Endothelial cell of umbilical vein (primary cell): ENCODE results near the gene NHERF2. TPM values are rescaled to one million over a fixed set of nuclear protein-coding genes. Genes with fewer than 3 reads are reported as not detected.
A peak's percentile ranks its signal among the peaks of the same experiment; 100 is the strongest.

Experiments
- BruUV-seq: library from RNA; stranded (reverse); fragments of 400-500 nt; replicated peaks from 2 replicates; lab custom pipeline; 2021; lab: Mats Ljungman, UMichigan
- CTCF ChIA-PET: fragments of 300-600, 350-600 bp; sonication (Branson Sonifier 250); formaldehyde crosslinking; loops from one replicate; lab custom pipeline; 2021; ENCODE audit warnings: antibody characterized with exemption, inconsistent platforms; lab: Charles Lee
- POLR2A ChIA-PET: fragments of 300-600, 350-600 bp; sonication (Branson Sonifier 250); formaldehyde crosslinking; loops from one replicate; lab custom pipeline; 2021; ENCODE audit warnings: antibody characterized with exemption, inconsistent platforms; lab: Charles Lee
- DNase-seq: peaks from one replicate; pipeline ENCODE4 v3.0.0-alpha.2; 2011; ENCODE audit warnings: low read depth, low spot score
- FAIRE-seq: peaks from 2 replicates; lab custom pipeline; 2011; peaks lifted over from hg19 to GRCh38; lab: Jason Lieb, UNC
- H2AFZ ChIP-seq: 2 replicates; pipeline ENCODE4 v1.6.0; 2012; ENCODE audit warnings: low read depth, low read length, control low read depth, inconsistent platforms
- H3K27ac ChIP-seq: 2 replicates; pipeline ENCODE4 v1.5.1; 2011; ENCODE audit warnings: low read depth, mild to moderate bottlenecking, control low read depth, low read length, moderate library complexity; ENCODE audit not compliant: insufficient read depth
- H3K27me3 ChIP-seq, 2 experiments: 2 replicates each; pipeline versions ENCODE4 v1.6.0 to v1.6.1; 2011; ENCODE audit warnings: low read length in 2 of 2, mixed read lengths in 1 of 2; ENCODE audit not compliant: control insufficient read depth in 2 of 2, insufficient read depth in 2 of 2
- H3K36me3 ChIP-seq, 2 experiments: 2 replicates in 1 of 2; 3 replicates in 1 of 2; pipeline ENCODE4 v1.5.1; 2011; ENCODE audit warnings: low read length in 2 of 2, mild to moderate bottlenecking in 1 of 2, moderate library complexity in 1 of 2; ENCODE audit not compliant: control insufficient read depth in 2 of 2, insufficient read depth in 2 of 2; ENCODE audit errors: extremely low read depth in 1 of 2
- H3K4me1 ChIP-seq: 3 replicates; pipeline ENCODE4 v1.5.1; 2011; ENCODE audit warnings: mild to moderate bottlenecking, low read length; ENCODE audit not compliant: control insufficient read depth, insufficient read depth; ENCODE audit errors: extremely low read depth
- H3K4me2 ChIP-seq: 2 replicates; pipeline ENCODE4 v1.6.1; 2011; ENCODE audit warnings: low read length, control low read depth, mixed read lengths; ENCODE audit not compliant: insufficient read depth
- H3K4me3 ChIP-seq, 3 experiments: fragments of 200-600 bp in 1 of 3; sonication (generic), shearing (Covaris generic) in 1 of 3; replicated peaks in 1 of 3; 2 replicates each; pipeline ENCODE4 v1.5.1; 2011 to 2016; ENCODE audit warnings: control low read depth in 3 of 3, low read length in 3 of 3, mild to moderate bottlenecking in 2 of 3, inconsistent platforms in 1 of 3, low read depth in 1 of 3, moderate library complexity in 1 of 3; ENCODE audit not compliant: insufficient read depth in 1 of 3
- H3K79me2 ChIP-seq: 2 replicates; pipeline ENCODE4 v1.6.0; 2012; ENCODE audit warnings: low read length, inconsistent platforms; ENCODE audit not compliant: control insufficient read depth, insufficient read depth
- H3K9ac ChIP-seq: replicated peaks from 2 replicates; pipeline ENCODE3; 2011; ENCODE audit warnings: low read length, control low read depth; ENCODE audit not compliant: insufficient read depth; ENCODE audit errors: extremely low read depth
- H3K9me1 ChIP-seq: replicated peaks from 3 replicates; pipeline ENCODE4 v1.6.0; 2011; ENCODE audit warnings: mild to moderate bottlenecking, low read length; ENCODE audit not compliant: control insufficient read depth, insufficient read depth; ENCODE audit errors: extremely low read depth
- H3K9me3 ChIP-seq: replicated peaks from 2 replicates; pipeline ENCODE4 v1.5.1; 2012; ENCODE audit warnings: low read length, inconsistent platforms; ENCODE audit not compliant: control insufficient read depth, insufficient read depth
- H4K20me1 ChIP-seq: replicated peaks from 2 replicates; pipeline ENCODE3; 2011; ENCODE audit warnings: mild to moderate bottlenecking, low read length; ENCODE audit not compliant: control insufficient read depth, insufficient read depth; ENCODE audit errors: extremely low read depth
- EZH2 ChIP-seq: IDR thresholded peaks from 2 replicates; pipeline ENCODE4 v1.6.1; 2012; ENCODE audit warnings: borderline replicate concordance, low read depth, mild to moderate bottlenecking, moderate library complexity, low read length, inconsistent platforms; ENCODE audit not compliant: severe bottlenecking
- FOS ChIP-seq: IDR thresholded peaks from 2 replicates; pipeline ENCODE4 v1.6.1; 2011; ENCODE audit warnings: mild to moderate bottlenecking, low read length, moderate library complexity, borderline replicate concordance; ENCODE audit not compliant: insufficient read depth
- JUN ChIP-seq: IDR thresholded peaks from 2 replicates; pipeline ENCODE4 v1.6.1; 2011; ENCODE audit warnings: borderline replicate concordance, low read depth; ENCODE audit not compliant: insufficient read length, insufficient read depth
- POLR2A ChIP-seq: IDR thresholded peaks from 2 replicates; pipeline ENCODE4 v1.6.1; 2012; ENCODE audit warnings: low read depth, mild to moderate bottlenecking, control low read depth, low read length
- POLR2AphosphoS5 ChIP-seq: IDR thresholded peaks from 2 replicates; pipeline ENCODE4 v1.6.1; 2012; ENCODE audit warnings: low read depth, mild to moderate bottlenecking, control low read depth, low read length, moderate library complexity; ENCODE audit not compliant: insufficient read depth
- dilution Hi-C: fragments of 300-500 bp; cut with MboI; formaldehyde crosslinking; loops from one replicate; pipeline ENCODE4 v1.15.0; 2019; ENCODE audit warnings: low sequenced_read_pairs; ENCODE audit not compliant: extremely low pct_ligation_motif_present
- intact Hi-C: fragments of 100-400 bp; cut with micrococcal nuclease; formaldehyde crosslinking; loops from one replicate; pipeline ENCODE4 v1.10.0; 2022
- polyA plus RNA-seq, 4 experiments: library from polyadenylated mRNA; depleted of rRNA in 3 of 4; stranded (reverse) in 3 of 4; unstranded in 1 of 4; fragments of >200 nt; gene quantifications; 2 replicates each; pipeline versions ENCODE4 v1.2.1 to v1.2.3, GENCODE V29; 2011 to 2012; ENCODE audit warnings: missing spikeins in 1 of 4
- total RNA-seq: library from RNA; stranded (reverse); gene quantifications from 2 replicates; pipeline ENCODE4 v1.2.3, GENCODE V29; 2021
- TF ChIP-seq, protein P1 (sequence below): IDR thresholded peaks from 2 replicates; pipeline ENCODE4 v1.6.1; 2011; ENCODE audit not compliant: insufficient read depth, insufficient read length
- TF ChIP-seq, protein P2 (sequence below), 2 donors: IDR thresholded peaks; 1 replicate in 1 of 2; 2 replicates in 1 of 2; pipeline ENCODE4 v1.5.1; 2011; ENCODE audit warnings: low read length in 2 of 2, mild to moderate bottlenecking in 2 of 2, moderate library complexity in 2 of 2, control low read depth in 1 of 2, inconsistent platforms in 1 of 2, low read depth in 1 of 2; ENCODE audit not compliant: insufficient read depth in 1 of 2; ENCODE audit errors: extremely low read depth in 1 of 2

The NHERF2 gene
- total and polyA plus RNA-seq, 2 donors (not counting 3 experiments of a cell fraction or from before 2014, with no cell fraction given) = 65.2 to 71.2 TPM

DNA sequence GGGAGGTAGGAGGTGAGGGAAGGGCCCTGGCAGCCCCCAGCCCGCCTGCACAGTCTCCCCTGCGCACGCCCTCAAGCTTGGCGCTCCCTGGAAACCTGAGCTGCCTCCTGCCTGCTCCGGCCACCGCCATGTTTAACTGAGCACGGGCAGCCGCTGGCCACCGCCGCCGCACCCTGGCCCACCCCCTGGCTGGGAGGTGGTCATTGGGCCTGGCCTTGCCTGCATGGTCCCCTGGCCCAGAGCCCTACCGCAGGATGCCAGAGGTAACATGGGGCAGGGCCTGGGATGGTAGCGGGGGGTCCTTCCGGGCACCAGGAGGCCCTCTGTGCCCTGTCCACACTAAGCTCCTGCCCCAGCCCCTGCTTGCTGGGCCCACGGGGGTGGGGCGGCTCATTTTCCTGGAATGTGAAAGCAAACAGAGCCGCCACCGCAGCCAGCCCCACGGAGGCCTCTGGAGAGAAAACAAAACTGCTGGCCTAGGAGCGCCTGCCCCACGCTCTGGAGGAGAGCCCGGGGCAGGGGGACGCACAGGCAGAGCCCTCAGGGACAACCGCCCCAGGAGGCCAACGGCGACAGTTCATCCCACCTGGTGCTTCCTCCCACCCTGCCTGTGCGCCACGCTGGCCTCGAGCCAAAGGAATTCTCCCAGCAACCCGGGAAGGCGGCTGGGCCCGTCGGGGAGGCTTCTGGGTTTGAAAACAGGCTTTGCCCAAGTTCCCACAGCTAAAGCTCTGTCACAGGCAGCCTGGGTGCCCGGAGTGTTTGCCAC, 8.9 kb downstream of the NHERF2 start:
- ChIA-PET POLR2A (no interaction called here), CTCF (interaction anchor here (1.0 to 1.7 kb wide), 3 partner anchors 12 to 105 kb away, joined by 3 to 6 read pairs (median 3); partner anchors contain the start of genes NTHL1 and TSC2)
- peaks cover 0 to 10% of the 10 kb centered on the region in 2 experiments for H3K36me3 ChIP-seq
- peak overlapping the region; percentile 62 for H3K27ac ChIP-seq
- H3K9me3 ChIP-seq = no peaks in the 10 kb centered on the region
- intact Hi-C loops (no loop called here), dilution Hi-C loops (loop anchor here (25.0 kb wide), 1 partner anchor 127 kb away; the partner anchor contains the start of gene TRAF7)
- peak overlapping the region; percentile 52 for H2AFZ ChIP-seq
- no peaks in the 10 kb centered on the region for H4K20me1 ChIP-seq
- H3K9ac ChIP-seq = peak overlapping the region; percentile 37
- peaks cover 10% of the 10 kb centered on the region for H3K79me2 ChIP-seq
- H3K4me3 ChIP-seq = no peak overlapping the region
- no TSS peak for BruUV-seq
- peaks cover 49% of the 10 kb centered on the region for H3K4me1 ChIP-seq
- H3K4me2 ChIP-seq = peak overlapping the region; percentile 27
- DNase-seq (peak; percentile 62), FAIRE-seq (no peak)
- H3K27me3 ChIP-seq = no peaks in the 10 kb centered on the region
- TF ChIP-seq, protein P1, sequence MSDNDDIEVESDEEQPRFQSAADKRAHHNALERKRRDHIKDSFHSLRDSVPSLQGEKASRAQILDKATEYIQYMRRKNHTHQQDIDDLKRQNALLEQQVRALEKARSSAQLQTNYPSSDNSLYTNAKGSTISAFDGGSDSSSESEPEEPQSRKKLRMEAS = no peak
- TF ChIP-seq POLR2AphosphoS5 (peak; percentile 32), POLR2A (peak; percentile 12)
- H3K9me1 ChIP-seq = no peaks in the 10 kb centered on the region

DNA sequence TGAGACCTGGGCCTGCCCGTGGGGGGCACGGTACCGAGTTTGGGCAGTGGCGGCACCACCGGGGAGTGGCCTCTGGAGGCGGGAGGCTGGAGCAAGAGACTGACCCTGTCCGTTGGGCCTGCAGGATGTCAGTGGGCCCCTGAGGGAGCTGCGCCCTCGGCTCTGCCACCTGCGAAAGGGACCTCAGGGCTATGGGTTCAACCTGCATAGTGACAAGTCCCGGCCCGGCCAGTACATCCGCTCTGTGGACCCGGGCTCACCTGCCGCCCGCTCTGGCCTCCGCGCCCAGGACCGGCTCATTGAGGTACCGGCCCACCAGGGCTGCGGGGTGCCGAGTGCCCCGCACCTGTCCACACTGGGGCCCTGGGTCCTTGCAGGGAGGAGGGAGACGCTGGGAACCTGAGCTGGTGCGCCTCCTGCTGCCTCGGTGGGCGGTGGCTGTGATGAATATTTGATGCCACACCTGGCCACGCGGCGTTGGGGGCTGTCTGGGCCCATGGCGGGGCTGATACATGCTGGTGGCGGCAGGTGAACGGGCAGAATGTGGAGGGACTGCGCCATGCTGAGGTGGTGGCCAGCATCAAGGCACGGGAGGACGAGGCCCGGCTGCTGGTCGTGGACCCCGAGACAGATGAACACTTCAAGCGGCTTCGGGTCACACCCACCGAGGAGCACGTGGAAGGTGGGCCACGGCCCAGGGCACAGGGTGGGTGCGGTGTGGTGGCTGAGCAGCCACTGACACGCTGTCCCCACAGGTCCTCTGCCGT, 9.7 kb downstream of the NHERF2 start:
- intact Hi-C loops = no loop called here
- H3K9me3 ChIP-seq = no peaks in the 10 kb centered on the region
- POLR2A ChIA-PET = no interaction called here
- TF ChIP-seq, protein P1 = no peak
- TF ChIP-seq POLR2A (no peak), EZH2 (no peak), FOS (no peak), JUN (no peak)
- TF ChIP-seq, protein P2, sequence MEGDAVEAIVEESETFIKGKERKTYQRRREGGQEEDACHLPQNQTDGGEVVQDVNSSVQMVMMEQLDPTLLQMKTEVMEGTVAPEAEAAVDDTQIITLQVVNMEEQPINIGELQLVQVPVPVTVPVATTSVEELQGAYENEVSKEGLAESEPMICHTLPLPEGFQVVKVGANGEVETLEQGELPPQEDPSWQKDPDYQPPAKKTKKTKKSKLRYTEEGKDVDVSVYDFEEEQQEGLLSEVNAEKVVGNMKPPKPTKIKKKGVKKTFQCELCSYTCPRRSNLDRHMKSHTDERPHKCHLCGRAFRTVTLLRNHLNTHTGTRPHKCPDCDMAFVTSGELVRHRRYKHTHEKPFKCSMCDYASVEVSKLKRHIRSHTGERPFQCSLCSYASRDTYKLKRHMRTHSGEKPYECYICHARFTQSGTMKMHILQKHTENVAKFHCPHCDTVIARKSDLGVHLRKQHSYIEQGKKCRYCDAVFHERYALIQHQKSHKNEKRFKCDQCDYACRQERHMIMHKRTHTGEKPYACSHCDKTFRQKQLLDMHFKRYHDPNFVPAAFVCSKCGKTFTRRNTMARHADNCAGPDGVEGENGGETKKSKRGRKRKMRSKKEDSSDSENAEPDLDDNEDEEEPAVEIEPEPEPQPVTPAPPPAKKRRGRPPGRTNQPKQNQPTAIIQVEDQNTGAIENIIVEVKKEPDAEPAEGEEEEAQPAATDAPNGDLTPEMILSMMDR (IDR thresholded peaks at IDR 0.05; ENCODE audit: extremely low read depth in 1 of 2, insufficient read depth in 1 of 2, low read depth in 1 of 2, low read length in 2 of 2) = no peak
- H3K9ac ChIP-seq = peak overlapping the region; percentile 37
- H3K4me1 ChIP-seq = peaks cover 42% of the 10 kb centered on the region
- no peak overlapping the region for H2AFZ ChIP-seq
- no peaks in the 10 kb centered on the region for H3K9me1 ChIP-seq
- H3K79me2 ChIP-seq = peaks cover 10% of the 10 kb centered on the region
- peak overlapping the region; percentile 27 for H3K4me2 ChIP-seq
- no peaks in the 10 kb centered on the region for H4K20me1 ChIP-seq
- dilution Hi-C loops = loop anchor here (25.0 kb wide), 1 partner anchor 126 kb away; the partner anchor contains the start of gene TRAF7
- H3K36me3 ChIP-seq = peaks cover 0 to 10% of the 10 kb centered on the region in 2 experiments
- H3K27me3 ChIP-seq = no peaks in the 10 kb centered on the region
- FAIRE-seq (no peak), DNase-seq (no peak)
- H3K27ac ChIP-seq = peak overlapping the region; percentile 62
- H3K4me3 ChIP-seq = no peak overlapping the region
- BruUV-seq = no TSS peak
- CTCF ChIA-PET = interaction anchor here (1.0 to 1.7 kb wide), 3 partner anchors 11 to 104 kb away, joined by 3 to 6 read pairs (median 3); partner anchors contain the start of genes NTHL1 and TSC2
